Panc1 (cell line): ENCODE results near the gene KIAA1191. TPM values are rescaled to one million over a fixed set of nuclear protein-coding genes. Genes with fewer than 3 reads are reported as not detected.
A peak's percentile ranks its signal among the peaks of the same experiment; 100 is the strongest.

Experiments used
- ATAC-seq: fragments of 200-7000 bp; cut with Tn5 transposase; 2 replicates; pipeline ENCODE4 v1.9.1; 2020; ENCODE audit warnings: mild to moderate bottlenecking, moderate library complexity
- BruUV-seq: library from RNA; stranded (reverse); fragments of 400-500 nt; replicated peaks from 2 replicates; lab custom pipeline; 2021; lab: Mats Ljungman, UMichigan
- CTCF ChIA-PET: fragments of 300-600 bp; sonication (Branson Sonifier 250); formaldehyde crosslinking; loops from one replicate; lab custom pipeline; 2022; ENCODE audit warnings: antibody characterized with exemption; lab: Charles Lee
- POLR2A ChIA-PET: fragments of 300-600 bp; sonication (Branson Sonifier 250); formaldehyde crosslinking; loops from one replicate; lab custom pipeline; 2022; ENCODE audit warnings: antibody characterized with exemption; lab: Charles Lee
- DNase-seq: peaks from one replicate; pipeline ENCODE4 v3.0.0-alpha.2; 2010; ENCODE audit warnings: low read depth, low spot score
- H3K27ac ChIP-seq: 2 replicates; pipeline ENCODE4 v1.5.1; 2011; ENCODE audit warnings: mild to moderate bottlenecking, low read length, inconsistent platforms
- H3K27me3 ChIP-seq: fragments of 200-500 bp; sonication (Bioruptor generic); 2 replicates; pipeline ENCODE4 v1.6.0; 2014; ENCODE audit warnings: low read length, inconsistent platforms; ENCODE audit not compliant: control insufficient read depth, insufficient read depth
- H3K36me3 ChIP-seq: fragments of 200-500 bp; sonication (Bioruptor generic); 2 replicates; pipeline ENCODE4 v1.5.1; 2014; ENCODE audit warnings: inconsistent platforms, mild to moderate bottlenecking, low read length, moderate library complexity; ENCODE audit not compliant: control insufficient read depth, insufficient read depth
- H3K4me1 ChIP-seq: 2 replicates; pipeline ENCODE4 v1.5.1; 2011; ENCODE audit warnings: inconsistent platforms, mild to moderate bottlenecking, low read length, moderate library complexity; ENCODE audit not compliant: control insufficient read depth, insufficient read depth
- H3K4me3 ChIP-seq, 2 experiments: 2 replicates each; pipeline ENCODE4 v1.5.1; 2011 to 2012; ENCODE audit warnings: low read depth in 2 of 2, low read length in 2 of 2, mild to moderate bottlenecking in 2 of 2, inconsistent platforms in 1 of 2, moderate library complexity in 1 of 2
- H3K9me3 ChIP-seq: fragments of 200-500 bp; sonication (Bioruptor generic); 2 replicates; pipeline ENCODE4 v1.5.1; 2014; ENCODE audit warnings: low read depth, mild to moderate bottlenecking, inconsistent platforms, low read length, moderate library complexity; ENCODE audit not compliant: control insufficient read depth, insufficient read depth
- POLR2AphosphoS5 ChIP-seq: IDR thresholded peaks from 2 replicates; pipeline ENCODE4 v1.6.1; 2012; ENCODE audit warnings: mild to moderate bottlenecking, low read depth, low read length, moderate library complexity
- SIN3A ChIP-seq: IDR thresholded peaks from 2 replicates; pipeline ENCODE4 v1.6.1; 2012; ENCODE audit warnings: low read depth, mild to moderate bottlenecking, low read length, moderate library complexity, borderline replicate concordance; ENCODE audit not compliant: insufficient read depth
- TCF7L2 ChIP-seq: IDR thresholded peaks from 2 replicates; pipeline ENCODE4 v1.6.1; 2011; ENCODE audit warnings: mild to moderate bottlenecking, low read depth, low read length, inconsistent platforms
- in situ Hi-C: cut with HindIII; loops from 2 replicates; pipeline ENCODE4 v1.10.0; 2016; ENCODE audit warnings: low sequenced_read_pairs, low pct_unique_long_range_greater_than_20kb
- intact Hi-C: fragments of 100-400 bp; cut with micrococcal nuclease; formaldehyde crosslinking; loops from one replicate; pipeline ENCODE4 v1.10.0; 2022; ENCODE audit not compliant: unreplicated experiment
- total RNA-seq: library from RNA; stranded (reverse); gene quantifications from one replicate; pipeline ENCODE4 v1.2.1, GENCODE V29; 2021; ENCODE audit not compliant: unreplicated experiment
- TF ChIP-seq, protein P1 (sequence below), 2 experiments: IDR thresholded peaks; 2 replicates each; pipeline ENCODE4 v1.6.1; 2011 to 2012; ENCODE audit warnings: low read depth in 2 of 2, control low read depth in 1 of 2, low read length in 1 of 2, mild to moderate bottlenecking in 1 of 2, moderate library complexity in 1 of 2; ENCODE audit not compliant: insufficient read depth in 1 of 2
- TF ChIP-seq, protein P2 (sequence below): fragments of 450-650 bp; IDR thresholded peaks from 2 replicates; pipeline ENCODE4 v1.5.1; 2017; ENCODE audit warnings: mild to moderate bottlenecking

Gene KIAA1191
- total RNA-seq, 1 experiment from 2014 or later: 92.3 TPM

DNA sequence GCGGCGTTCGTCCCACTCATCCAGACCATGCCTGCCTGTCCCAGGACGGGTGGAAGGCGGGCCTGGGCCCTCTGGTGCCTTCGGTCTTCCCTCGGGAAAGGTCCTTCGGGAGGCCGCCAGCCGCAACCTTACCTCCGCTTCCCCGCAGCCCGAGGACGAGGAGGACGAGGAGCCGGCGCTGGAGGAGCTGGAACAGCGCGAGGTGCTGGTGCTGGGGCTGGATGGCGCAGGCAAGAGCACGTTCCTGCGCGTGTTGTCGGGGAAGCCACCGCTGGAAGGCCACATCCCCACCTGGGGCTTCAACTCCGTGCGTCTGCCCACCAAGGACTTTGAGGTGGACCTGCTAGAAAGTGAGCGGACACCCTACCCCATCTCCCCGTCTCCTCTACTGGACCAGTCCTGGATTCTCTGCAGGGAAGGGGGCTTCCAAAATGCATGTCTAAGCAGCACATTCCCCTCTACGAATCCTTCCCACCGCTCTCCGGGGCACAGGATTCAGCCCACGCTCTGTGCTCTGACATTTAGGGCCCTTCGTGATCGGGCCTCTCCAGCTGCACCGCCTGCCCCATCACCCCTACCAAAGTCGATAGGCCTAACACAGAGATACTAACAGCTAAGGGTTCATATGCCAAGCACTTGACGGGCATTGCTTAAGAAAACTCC, 4.8 kb upstream of the KIAA1191 start:
- CTCF ChIA-PET: no interaction called here
- H3K4me3 ChIP-seq: peak overlapping the region in 1 of 2 experiments; percentile 54; a peak in 1 of 4 replicates
- no peaks in the 10 kb centered on the region; the same call in 1 of the 2 replicates for H3K36me3 ChIP-seq
- intact Hi-C loops (no loop called here), in situ Hi-C loops (no loop called here)
- TF ChIP-seq, protein P1, sequence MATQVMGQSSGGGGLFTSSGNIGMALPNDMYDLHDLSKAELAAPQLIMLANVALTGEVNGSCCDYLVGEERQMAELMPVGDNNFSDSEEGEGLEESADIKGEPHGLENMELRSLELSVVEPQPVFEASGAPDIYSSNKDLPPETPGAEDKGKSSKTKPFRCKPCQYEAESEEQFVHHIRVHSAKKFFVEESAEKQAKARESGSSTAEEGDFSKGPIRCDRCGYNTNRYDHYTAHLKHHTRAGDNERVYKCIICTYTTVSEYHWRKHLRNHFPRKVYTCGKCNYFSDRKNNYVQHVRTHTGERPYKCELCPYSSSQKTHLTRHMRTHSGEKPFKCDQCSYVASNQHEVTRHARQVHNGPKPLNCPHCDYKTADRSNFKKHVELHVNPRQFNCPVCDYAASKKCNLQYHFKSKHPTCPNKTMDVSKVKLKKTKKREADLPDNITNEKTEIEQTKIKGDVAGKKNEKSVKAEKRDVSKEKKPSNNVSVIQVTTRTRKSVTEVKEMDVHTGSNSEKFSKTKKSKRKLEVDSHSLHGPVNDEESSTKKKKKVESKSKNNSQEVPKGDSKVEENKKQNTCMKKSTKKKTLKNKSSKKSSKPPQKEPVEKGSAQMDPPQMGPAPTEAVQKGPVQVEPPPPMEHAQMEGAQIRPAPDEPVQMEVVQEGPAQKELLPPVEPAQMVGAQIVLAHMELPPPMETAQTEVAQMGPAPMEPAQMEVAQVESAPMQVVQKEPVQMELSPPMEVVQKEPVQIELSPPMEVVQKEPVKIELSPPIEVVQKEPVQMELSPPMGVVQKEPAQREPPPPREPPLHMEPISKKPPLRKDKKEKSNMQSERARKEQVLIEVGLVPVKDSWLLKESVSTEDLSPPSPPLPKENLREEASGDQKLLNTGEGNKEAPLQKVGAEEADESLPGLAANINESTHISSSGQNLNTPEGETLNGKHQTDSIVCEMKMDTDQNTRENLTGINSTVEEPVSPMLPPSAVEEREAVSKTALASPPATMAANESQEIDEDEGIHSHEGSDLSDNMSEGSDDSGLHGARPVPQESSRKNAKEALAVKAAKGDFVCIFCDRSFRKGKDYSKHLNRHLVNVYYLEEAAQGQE (IDR thresholded peaks at IDR 0.05; ENCODE audit: insufficient read depth in 1 of 2, low read depth in 2 of 2, low read length in 1 of 2): no peak
- TF ChIP-seq, protein P2, sequence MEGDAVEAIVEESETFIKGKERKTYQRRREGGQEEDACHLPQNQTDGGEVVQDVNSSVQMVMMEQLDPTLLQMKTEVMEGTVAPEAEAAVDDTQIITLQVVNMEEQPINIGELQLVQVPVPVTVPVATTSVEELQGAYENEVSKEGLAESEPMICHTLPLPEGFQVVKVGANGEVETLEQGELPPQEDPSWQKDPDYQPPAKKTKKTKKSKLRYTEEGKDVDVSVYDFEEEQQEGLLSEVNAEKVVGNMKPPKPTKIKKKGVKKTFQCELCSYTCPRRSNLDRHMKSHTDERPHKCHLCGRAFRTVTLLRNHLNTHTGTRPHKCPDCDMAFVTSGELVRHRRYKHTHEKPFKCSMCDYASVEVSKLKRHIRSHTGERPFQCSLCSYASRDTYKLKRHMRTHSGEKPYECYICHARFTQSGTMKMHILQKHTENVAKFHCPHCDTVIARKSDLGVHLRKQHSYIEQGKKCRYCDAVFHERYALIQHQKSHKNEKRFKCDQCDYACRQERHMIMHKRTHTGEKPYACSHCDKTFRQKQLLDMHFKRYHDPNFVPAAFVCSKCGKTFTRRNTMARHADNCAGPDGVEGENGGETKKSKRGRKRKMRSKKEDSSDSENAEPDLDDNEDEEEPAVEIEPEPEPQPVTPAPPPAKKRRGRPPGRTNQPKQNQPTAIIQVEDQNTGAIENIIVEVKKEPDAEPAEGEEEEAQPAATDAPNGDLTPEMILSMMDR: no peak
- TF ChIP-seq POLR2AphosphoS5 (no peak), SIN3A (no peak), TCF7L2 (no peak)
- H3K9me3 ChIP-seq: no peaks in the 10 kb centered on the region
- no peak for DNase-seq
- ATAC-seq: no peak
- H3K4me1 ChIP-seq: peaks cover 6% of the 10 kb centered on the region; the same call in 1 of the 2 replicates
- H3K27ac ChIP-seq: no peak overlapping the region
- BruUV-seq: no TSS peak
- POLR2A ChIA-PET: no interaction called here
- no peaks in the 10 kb centered on the region for H3K27me3 ChIP-seq

DNA sequence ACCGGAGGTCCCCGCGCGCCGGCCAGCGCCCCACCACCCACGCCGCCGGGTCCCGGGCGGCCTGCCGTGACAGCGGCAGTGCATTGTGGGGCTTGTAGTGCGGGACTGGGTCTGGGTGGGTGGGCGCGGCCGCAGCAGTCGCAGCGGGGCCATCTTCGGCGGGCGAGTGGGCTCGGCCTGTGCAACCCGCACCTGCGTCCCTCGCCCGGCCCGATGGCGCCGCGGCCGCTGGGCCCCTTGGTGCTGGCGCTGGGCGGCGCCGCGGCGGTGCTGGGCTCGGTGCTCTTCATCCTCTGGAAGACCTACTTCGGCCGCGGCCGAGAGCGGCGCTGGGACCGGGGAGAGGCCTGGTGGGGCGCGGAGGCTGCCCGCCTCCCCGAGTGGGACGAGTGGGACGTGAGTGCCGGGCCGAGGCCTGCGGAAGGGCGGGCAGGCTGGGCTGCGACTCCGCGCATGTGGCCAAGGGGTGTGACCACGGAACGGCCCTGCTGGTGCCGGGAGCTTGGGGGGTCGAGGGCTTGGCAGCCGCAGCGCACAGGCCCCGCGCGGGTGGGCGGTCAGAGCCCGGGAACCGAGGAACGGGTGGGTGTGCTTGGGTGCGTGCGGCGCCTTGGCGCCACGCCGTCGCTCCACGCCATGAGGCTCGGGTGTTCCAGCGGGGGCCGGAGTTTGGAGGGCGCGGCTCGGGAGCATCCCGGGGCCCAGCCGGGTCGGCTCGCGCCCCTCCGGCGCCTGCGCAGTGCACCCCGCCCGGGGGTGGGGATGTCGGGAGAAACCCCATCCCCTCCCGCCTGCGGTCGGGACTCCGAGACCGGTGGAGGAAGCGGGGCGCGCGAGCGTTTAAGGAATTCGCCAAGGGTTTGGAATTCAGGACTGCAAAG, 4.0 kb upstream of the KIAA1191 start, which contains the start of gene ARL10:
TSS of gene ARL10 (plus strand) at position 137 of the 881 bp plus-strand sequence. CDS start at position 214, 77 bp downstream.
- Histone ChIP-seq H3K36me3 (no peaks in the 10 kb centered on the region; the same call in 1 of the 2 replicates), H3K9me3 (no peaks in the 10 kb centered on the region), H3K4me1 (peaks cover 6% of the 10 kb centered on the region; the same call in 1 of the 2 replicates), H3K27me3 (no peaks in the 10 kb centered on the region), H3K4me3 (peak within 1 kb of the TSS; percentile 54 to 62), H3K27ac (peak within 1 kb of the TSS; percentile 39; the same call in 1 of the 2 replicates)
- in situ Hi-C loops: no loop called here
- ChIA-PET POLR2A (no interaction called here), CTCF (no interaction called here)
- intact Hi-C loops: no loop called here
- TF ChIP-seq POLR2AphosphoS5: no peak
- TF ChIP-seq, protein P1 (IDR thresholded peaks at IDR 0.05; ENCODE audit: insufficient read depth in 1 of 2, low read depth in 2 of 2, low read length in 1 of 2): no peak
- TF ChIP-seq, protein P2: no peak
- TF ChIP-seq SIN3A: no peak
- TF ChIP-seq TCF7L2: no peak
- DNase-seq: no peak
- ATAC-seq: peak; percentile 40
- BruUV-seq: no TSS peak
